ENCODE data around the gene AKR1B15.

The AKR1B15 gene

DNA sequence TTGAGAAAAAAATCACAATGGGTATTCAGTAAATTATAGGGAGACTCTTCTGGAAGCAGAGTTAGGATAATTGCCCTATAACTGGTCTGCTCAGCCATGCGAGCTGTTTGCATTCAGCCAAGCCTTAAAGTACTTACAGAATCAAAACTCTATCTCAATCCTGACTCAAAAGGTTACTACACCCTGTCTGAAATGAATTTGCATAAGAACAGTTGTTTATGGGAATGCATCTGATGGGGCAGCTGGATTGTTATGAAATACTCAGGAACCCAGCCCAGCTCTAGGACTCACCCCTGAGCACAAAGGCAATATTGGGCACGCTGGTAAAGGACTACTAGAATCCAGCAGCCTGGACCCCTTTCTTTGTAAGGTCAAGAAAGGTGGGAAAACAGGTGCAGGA lies 38.8 kb downstream of the AKR1B15 start:
- H3K27me3 ChIP-seq (replicated peaks; ENCODE audit: control insufficient read depth, insufficient read depth, low read length) = no peaks in the 10 kb centered on the region; the same call in 1 of the 2 replicates
- no peak for DNase-seq (ENCODE audit: extremely low read depth, insufficient read length)
- H3K4me3 ChIP-seq (replicated peaks; ENCODE audit: low read depth, low read length) = no peak overlapping the region
- TF ChIP-seq, protein P1, sequence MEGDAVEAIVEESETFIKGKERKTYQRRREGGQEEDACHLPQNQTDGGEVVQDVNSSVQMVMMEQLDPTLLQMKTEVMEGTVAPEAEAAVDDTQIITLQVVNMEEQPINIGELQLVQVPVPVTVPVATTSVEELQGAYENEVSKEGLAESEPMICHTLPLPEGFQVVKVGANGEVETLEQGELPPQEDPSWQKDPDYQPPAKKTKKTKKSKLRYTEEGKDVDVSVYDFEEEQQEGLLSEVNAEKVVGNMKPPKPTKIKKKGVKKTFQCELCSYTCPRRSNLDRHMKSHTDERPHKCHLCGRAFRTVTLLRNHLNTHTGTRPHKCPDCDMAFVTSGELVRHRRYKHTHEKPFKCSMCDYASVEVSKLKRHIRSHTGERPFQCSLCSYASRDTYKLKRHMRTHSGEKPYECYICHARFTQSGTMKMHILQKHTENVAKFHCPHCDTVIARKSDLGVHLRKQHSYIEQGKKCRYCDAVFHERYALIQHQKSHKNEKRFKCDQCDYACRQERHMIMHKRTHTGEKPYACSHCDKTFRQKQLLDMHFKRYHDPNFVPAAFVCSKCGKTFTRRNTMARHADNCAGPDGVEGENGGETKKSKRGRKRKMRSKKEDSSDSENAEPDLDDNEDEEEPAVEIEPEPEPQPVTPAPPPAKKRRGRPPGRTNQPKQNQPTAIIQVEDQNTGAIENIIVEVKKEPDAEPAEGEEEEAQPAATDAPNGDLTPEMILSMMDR (IDR thresholded peaks at IDR 0.05; ENCODE audit: insufficient read depth, low read length, poor library complexity, severe bottlenecking) = no peak
- no peaks in the 10 kb centered on the region for H3K36me3 ChIP-seq (ENCODE audit: control insufficient read depth, insufficient read depth, low read length)

DNA sequence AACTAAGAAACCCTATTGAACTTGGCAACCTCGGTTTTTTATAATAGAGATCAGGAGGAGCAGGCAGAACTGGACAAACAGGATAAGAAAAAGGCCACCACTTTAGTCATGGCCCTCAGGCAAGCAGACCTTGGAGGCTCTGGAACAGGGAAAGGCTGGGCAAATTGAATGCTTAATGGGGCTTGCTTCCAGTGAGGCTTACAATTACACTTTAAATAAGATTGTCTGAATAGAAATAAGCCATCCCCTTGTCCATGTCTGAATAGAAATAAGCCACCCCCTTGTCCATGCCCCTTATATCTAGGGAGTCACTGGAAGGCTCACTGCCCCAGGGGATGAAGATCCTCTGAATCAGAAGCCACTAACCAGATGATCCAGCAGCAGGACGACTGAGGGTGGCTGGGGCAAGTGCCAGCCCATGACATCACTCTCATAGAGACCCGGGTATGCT lies 40.6 kb downstream of the AKR1B15 start:
- H3K36me3 ChIP-seq (ENCODE audit: control insufficient read depth, insufficient read depth, low read length) = no peaks in the 10 kb centered on the region
- TF ChIP-seq, protein P1 (IDR thresholded peaks at IDR 0.05; ENCODE audit: insufficient read depth, low read length, poor library complexity, severe bottlenecking) = no peak
- no peak for DNase-seq (ENCODE audit: extremely low read depth, insufficient read length)
- no peaks in the 10 kb centered on the region; the same call in 1 of the 2 replicates for H3K27me3 ChIP-seq (replicated peaks; ENCODE audit: control insufficient read depth, insufficient read depth, low read length)
- H3K4me3 ChIP-seq (replicated peaks; ENCODE audit: low read depth, low read length) = no peak overlapping the region

DNA sequence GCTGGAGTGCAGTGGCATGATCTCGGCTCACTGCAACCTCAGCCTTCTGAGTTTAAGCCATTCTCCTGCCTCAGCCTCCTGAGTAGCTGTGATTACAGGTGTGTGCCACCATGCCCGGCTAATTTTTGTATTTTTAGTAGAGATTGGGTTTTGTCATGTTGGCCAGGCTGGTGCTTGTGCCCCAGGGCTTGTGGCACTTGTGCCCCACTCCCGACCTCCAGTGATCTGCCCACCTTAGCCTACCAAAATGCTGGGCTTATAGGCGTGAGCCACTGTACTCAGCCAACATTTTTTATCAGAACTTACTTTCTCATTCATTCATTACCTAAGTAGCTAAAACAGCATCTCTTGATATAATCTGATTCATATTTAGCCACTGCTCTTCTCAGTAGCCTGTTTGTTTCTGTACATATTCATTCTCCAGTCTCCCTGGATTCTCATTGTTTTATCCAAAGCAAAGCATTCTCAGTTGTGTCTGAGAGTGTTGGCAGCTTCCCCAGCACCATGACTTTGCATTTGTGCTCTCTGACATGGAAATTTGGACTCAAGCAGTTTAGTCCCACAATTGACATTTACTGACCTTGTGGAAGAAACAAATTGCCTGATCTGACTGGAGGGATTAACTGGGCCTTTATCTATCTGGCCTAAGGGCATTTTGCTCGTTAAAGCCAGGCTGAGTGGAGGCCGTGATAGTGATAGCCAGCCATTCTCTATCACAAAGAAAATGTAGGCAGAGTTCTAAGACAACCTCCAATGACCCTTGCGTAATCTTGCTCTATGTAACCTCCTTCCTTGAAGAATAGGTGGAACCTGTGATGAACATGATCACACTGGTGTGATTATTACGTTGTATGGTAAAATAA lies 44.9 kb downstream of the AKR1B15 start:
- TF ChIP-seq, protein P1 (IDR thresholded peaks at IDR 0.05; ENCODE audit: insufficient read depth, low read length, poor library complexity, severe bottlenecking) = no peak
- Histone ChIP-seq H3K36me3 (ENCODE audit: control insufficient read depth, insufficient read depth, low read length) (no peaks in the 10 kb centered on the region), H3K27me3 (replicated peaks; ENCODE audit: control insufficient read depth, insufficient read depth, low read length) (no peaks in the 10 kb centered on the region; the same call in 1 of the 2 replicates), H3K4me3 (replicated peaks; ENCODE audit: low read depth, low read length) (no peak overlapping the region)
- DNase-seq (ENCODE audit: extremely low read depth, insufficient read length) = no peak

DNA sequence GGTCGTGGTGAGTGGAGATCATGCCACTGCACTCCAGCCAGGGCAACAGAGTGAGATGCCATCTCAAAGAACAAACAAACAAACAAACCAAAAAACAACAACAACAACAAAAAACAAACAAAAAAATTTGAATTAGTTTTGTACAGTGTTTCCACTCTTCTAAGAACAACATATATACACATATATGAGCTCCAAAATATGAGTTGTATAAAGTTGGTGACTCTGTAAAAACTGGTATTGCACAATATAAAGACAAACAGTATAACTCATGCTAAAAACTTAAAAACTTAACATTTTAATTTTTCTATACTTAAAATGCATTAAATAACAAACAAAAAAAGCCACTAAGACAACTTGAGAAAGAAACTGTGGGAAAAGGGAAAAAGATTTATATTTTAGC lies 46.0 kb downstream of the AKR1B15 start:
- DNase-seq (ENCODE audit: extremely low read depth, insufficient read length) = no peak
- Histone ChIP-seq H3K27me3 (replicated peaks; ENCODE audit: control insufficient read depth, insufficient read depth, low read length) (no peaks in the 10 kb centered on the region; the same call in 1 of the 2 replicates), H3K4me3 (replicated peaks; ENCODE audit: low read depth, low read length) (no peak overlapping the region), H3K36me3 (ENCODE audit: control insufficient read depth, insufficient read depth, low read length) (no peaks in the 10 kb centered on the region)
- TF ChIP-seq, protein P1 (IDR thresholded peaks at IDR 0.05; ENCODE audit: insufficient read depth, low read length, poor library complexity, severe bottlenecking) = no peak

DNA sequence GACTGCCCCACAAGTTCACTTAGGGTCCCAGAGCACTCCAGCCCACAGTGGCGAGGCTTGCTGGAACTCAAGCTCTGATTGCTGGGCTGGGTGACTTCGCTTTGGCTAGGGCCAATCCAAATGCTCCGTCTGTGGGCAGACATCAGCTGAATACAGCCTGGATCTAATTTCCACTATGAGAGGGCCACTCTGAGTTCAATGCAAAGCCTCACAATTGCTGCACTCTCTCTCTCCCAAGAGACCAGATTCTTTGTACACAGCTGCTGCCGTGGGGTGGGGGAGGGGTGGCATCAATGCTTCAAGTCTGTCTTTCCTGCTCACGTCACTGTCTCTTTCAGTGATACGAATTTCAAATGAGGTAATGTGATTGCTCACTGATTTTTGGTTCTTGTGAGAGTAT lies 50.5 kb downstream of the AKR1B15 start:
- DNase-seq (ENCODE audit: extremely low read depth, insufficient read length) = no peak
- H3K36me3 ChIP-seq (ENCODE audit: control insufficient read depth, insufficient read depth, low read length) = no peaks in the 10 kb centered on the region
- TF ChIP-seq, protein P1 (IDR thresholded peaks at IDR 0.05; ENCODE audit: insufficient read depth, low read length, poor library complexity, severe bottlenecking) = no peak

More for the DNA sequence above, 50.5 kb downstream of the AKR1B15 start:
- Histone ChIP-seq H3K4me3 (replicated peaks; ENCODE audit: low read depth, low read length) (no peak overlapping the region), H3K27me3 (replicated peaks; ENCODE audit: control insufficient read depth, insufficient read depth, low read length) (no peaks in the 10 kb centered on the region)
